ENCODE measurements around the gene KLHL40. TPM values are rescaled to one million over a fixed set of nuclear protein-coding genes. Genes with fewer than 3 reads are reported as not detected.
A peak's percentile ranks its signal among the peaks of the same experiment; 100 is the strongest.

Gene KLHL40
- total and polyA plus RNA-seq, 9 donors, result 86.0 to 176 (median 124) TPM

DNA sequence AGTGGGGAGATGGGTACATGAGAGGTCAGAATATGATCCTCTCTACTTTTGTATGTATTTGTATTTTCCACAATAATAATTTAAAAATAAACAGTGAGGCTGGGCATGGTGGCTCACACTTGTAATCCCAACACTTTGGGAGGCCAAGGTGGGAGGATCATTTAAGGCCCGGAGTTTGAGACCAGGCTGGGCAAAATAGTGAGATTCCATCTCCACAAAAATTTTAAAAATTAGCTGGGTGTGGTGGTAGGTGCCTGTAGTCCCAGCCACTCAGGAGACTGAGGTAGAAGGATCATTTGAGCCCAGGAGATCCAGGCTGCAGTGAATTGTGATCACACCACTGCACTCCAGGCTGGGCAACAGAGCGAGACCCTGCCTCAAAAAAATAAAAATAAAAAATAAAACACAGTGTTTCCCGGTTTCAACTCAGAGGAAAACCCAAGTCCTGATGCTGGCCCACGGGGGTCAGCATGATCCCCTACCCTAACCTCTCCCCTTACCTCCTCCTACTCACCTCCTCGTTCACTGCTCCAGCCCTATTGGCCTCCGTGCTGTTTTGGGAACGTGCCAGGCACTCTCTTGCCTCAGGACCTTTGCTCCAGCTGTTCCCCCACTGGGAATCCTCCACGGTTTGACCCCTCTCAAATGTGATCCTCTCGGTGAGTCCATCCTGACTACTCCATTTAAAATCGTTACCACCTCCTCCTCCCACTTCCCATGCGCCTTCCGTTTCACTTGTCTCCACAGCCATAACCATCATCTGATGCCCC is 2.9 kb upstream of the KLHL40 start:
- DNase-seq, result no peak
- peak overlapping the region; percentile 73 for H3K27ac ChIP-seq (ENCODE audit: low read length)
- H3K4me1 ChIP-seq (ENCODE audit: control insufficient read depth, insufficient read depth, low read length), result peaks cover 25% of the 10 kb centered on the region
- peaks cover 11% of the 10 kb centered on the region for H3K27me3 ChIP-seq (ENCODE audit: control insufficient read depth, insufficient read depth, low read length)
- no peaks in the 10 kb centered on the region for H3K9me3 ChIP-seq (replicated peaks; ENCODE audit: control insufficient read depth, low read depth, low read length)
- H3K4me3 ChIP-seq (ENCODE audit: low read length), result no peak overlapping the region
- WGBS (ENCODE audit: insufficient coverage), result 66% methylated on average over 10 of the region's 12 CpGs
- H3K36me3 ChIP-seq (ENCODE audit: control insufficient read depth, insufficient read depth, low read length), result no peaks in the 10 kb centered on the region

DNA sequence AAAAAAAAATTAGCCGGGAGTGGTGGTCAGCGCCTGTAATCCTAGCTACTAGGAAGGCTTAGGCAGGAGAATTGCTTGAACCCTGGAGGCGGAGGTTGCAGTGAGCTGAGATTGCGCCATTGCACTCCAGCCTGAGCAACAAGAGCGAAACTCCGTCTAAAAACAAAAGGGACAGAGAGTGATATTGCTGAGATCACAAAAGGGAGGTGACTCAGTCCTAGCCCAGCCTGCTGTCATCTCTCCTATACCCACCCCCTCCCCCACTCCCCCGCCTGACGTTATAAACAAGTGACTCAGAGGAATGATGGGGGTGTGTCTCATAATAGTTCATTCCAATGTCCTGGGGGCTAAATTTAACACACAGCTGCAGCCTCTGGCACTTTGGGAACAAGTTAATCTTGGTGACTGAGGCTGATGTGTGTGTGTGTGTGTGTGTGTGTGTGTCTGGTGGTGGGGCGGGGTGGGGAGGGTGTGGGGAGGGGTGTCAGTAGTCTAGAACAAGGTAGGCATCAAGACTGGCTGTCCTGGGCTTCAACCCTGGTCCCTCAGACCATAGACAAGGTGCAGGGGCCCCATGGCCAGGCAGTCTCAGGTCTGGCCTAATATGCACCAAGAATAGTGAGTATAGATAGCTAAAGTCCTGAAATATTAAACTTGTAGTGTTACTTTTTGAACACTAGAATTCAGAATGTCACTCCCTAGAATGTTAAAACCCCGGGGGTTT is 1.3 kb upstream of the KLHL40 start:
- Histone ChIP-seq H3K27me3 (ENCODE audit: control insufficient read depth, insufficient read depth, low read length) (peaks cover 11% of the 10 kb centered on the region), H3K4me1 (ENCODE audit: control insufficient read depth, insufficient read depth, low read length) (peaks cover 26% of the 10 kb centered on the region)
- peak; percentile 87 for DNase-seq

GRCh38 chr3:42684632-42685362 is 540 bp upstream of the KLHL40 start:
- WGBS (ENCODE audit: insufficient coverage), result 86% methylated on average over 4 of the region's 7 CpGs
- Histone ChIP-seq H3K4me1 (ENCODE audit: control insufficient read depth, insufficient read depth, low read length) (peaks cover 31% of the 10 kb centered on the region), H3K4me3 (ENCODE audit: low read length) (no peak overlapping the region), H3K27me3 (ENCODE audit: control insufficient read depth, insufficient read depth, low read length) (peaks cover 11% of the 10 kb centered on the region), H3K36me3 (ENCODE audit: control insufficient read depth, insufficient read depth, low read length) (peaks cover 10% of the 10 kb centered on the region), H3K27ac (ENCODE audit: low read length) (peak overlapping the region; percentile 84), H3K9me3 (replicated peaks; ENCODE audit: control insufficient read depth, low read depth, low read length) (no peaks in the 10 kb centered on the region)
- DNase-seq, result no peak

More for the DNA sequence above, 1.3 kb upstream of the KLHL40 start:
- Histone ChIP-seq H3K27ac (ENCODE audit: low read length) (peak overlapping the region; percentile 84), H3K9me3 (replicated peaks; ENCODE audit: control insufficient read depth, low read depth, low read length) (no peaks in the 10 kb centered on the region), H3K4me3 (ENCODE audit: low read length) (no peak overlapping the region), H3K36me3 (ENCODE audit: control insufficient read depth, insufficient read depth, low read length) (peaks cover 4% of the 10 kb centered on the region)
- 79% methylated on average over 3 of the region's 10 CpGs for WGBS (ENCODE audit: insufficient coverage)

GRCh38 chr3:42685891-42686820 is 819 bp downstream of the KLHL40 start:
- H3K27me3 ChIP-seq (ENCODE audit: control insufficient read depth, insufficient read depth, low read length), result peaks cover 11% of the 10 kb centered on the region
- H3K4me1 ChIP-seq (ENCODE audit: control insufficient read depth, insufficient read depth, low read length), result peaks cover 33% of the 10 kb centered on the region
- DNase-seq, result no peak
- H3K4me3 ChIP-seq (ENCODE audit: low read length), result peak overlapping the region; percentile 48
- H3K9me3 ChIP-seq (replicated peaks; ENCODE audit: control insufficient read depth, low read depth, low read length), result no peaks in the 10 kb centered on the region
- peaks cover 12% of the 10 kb centered on the region for H3K36me3 ChIP-seq (ENCODE audit: control insufficient read depth, insufficient read depth, low read length)
- peak overlapping the region; percentile 87 for H3K27ac ChIP-seq (ENCODE audit: low read length)
- WGBS (ENCODE audit: insufficient coverage), result 29% methylated on average over 79 of the region's 80 CpGs

DNA sequence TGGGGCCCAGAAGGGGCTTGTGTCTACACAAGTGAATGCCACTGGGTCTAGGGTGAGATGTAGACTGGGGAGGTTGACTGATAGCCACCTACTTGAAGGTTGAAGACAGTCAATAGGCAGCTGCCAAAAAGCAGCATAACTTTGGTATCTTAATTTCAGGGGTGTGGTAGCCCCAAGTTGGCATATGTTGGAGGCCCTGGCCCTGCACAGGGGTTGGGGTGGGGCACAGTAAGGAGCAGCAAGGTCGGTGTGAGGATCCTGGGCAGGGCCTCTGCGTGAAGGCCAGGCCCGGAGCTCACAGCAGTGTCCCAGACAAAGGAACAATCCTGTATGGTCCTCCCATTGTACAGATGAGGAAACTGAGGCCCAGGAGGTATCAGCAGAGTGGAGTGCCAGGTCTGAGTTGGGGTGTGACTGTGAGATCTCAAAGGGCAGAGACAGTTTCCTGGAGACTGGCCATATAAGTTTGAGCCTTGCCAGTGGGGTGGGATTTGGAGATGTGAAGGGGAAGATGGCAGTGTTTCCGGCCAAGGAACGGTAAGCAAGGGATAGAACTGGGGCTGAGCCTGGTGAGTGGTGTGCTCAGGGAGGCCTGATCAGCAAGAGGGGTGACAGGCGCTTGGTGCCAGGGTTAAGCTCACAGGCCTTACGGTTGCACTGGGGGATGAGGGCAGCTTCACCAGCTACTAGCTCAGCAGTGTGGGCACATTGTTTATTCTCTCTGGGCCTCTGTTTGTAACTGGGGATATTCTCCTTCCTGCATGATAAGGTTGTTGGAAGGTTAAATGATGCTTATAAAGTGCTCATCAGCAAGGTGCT is 1.7 kb downstream of the KLHL40 start:
- Histone ChIP-seq H3K36me3 (ENCODE audit: control insufficient read depth, insufficient read depth, low read length) (peaks cover 14% of the 10 kb centered on the region), H3K4me1 (ENCODE audit: control insufficient read depth, insufficient read depth, low read length) (peaks cover 33% of the 10 kb centered on the region), H3K27me3 (ENCODE audit: control insufficient read depth, insufficient read depth, low read length) (peaks cover 11% of the 10 kb centered on the region), H3K27ac (ENCODE audit: low read length) (peak overlapping the region; percentile 51), H3K4me3 (ENCODE audit: low read length) (peak overlapping the region; percentile 48), H3K9me3 (replicated peaks; ENCODE audit: control insufficient read depth, low read depth, low read length) (no peaks in the 10 kb centered on the region)
- DNase-seq, result no peak
- 83% methylated on average over 7 of the region's 7 CpGs for WGBS (ENCODE audit: insufficient coverage)

DNA sequence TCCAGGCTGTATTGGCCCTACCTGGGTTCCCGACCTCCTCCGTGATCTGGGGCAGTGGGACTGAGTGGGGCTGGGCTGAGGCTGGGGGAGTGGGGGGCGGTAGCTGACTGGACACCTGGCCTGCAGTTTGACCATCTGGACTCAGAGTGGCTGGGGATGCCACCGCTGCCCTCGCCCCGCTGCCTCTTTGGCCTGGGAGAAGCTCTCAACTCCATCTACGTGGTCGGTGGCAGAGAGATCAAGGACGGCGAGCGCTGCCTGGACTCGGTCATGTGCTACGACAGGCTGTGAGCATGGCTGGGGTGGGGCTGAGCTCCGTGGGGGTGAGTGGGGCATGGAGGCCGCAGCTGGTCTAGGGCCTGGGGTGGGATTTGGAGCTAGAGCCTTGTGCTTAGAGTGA is 2.7 kb downstream of the KLHL40 start:
- 77% methylated on average over 15 of the region's 15 CpGs for WGBS (ENCODE audit: insufficient coverage)

GRCh38 chr3:42688487-42689420 is 3.4 kb downstream of the KLHL40 start:
- no peak for DNase-seq
- Histone ChIP-seq H3K27me3 (ENCODE audit: control insufficient read depth, insufficient read depth, low read length) (peaks cover 11% of the 10 kb centered on the region), H3K9me3 (replicated peaks; ENCODE audit: control insufficient read depth, low read depth, low read length) (no peaks in the 10 kb centered on the region), H3K36me3 (ENCODE audit: control insufficient read depth, insufficient read depth, low read length) (peaks cover 23% of the 10 kb centered on the region), H3K4me3 (ENCODE audit: low read length) (peak overlapping the region; percentile 48), H3K4me1 (ENCODE audit: control insufficient read depth, insufficient read depth, low read length) (peaks cover 24% of the 10 kb centered on the region), H3K27ac (ENCODE audit: low read length) (no peak overlapping the region)
- WGBS (ENCODE audit: insufficient coverage), result 80% methylated on average over 15 of the region's 22 CpGs

More for the DNA sequence above, 2.7 kb downstream of the KLHL40 start:
- Histone ChIP-seq H3K9me3 (replicated peaks; ENCODE audit: control insufficient read depth, low read depth, low read length) (no peaks in the 10 kb centered on the region), H3K4me1 (ENCODE audit: control insufficient read depth, insufficient read depth, low read length) (peaks cover 28% of the 10 kb centered on the region), H3K4me3 (ENCODE audit: low read length) (peak overlapping the region; percentile 48), H3K27ac (ENCODE audit: low read length) (no peak overlapping the region), H3K27me3 (ENCODE audit: control insufficient read depth, insufficient read depth, low read length) (peaks cover 11% of the 10 kb centered on the region), H3K36me3 (ENCODE audit: control insufficient read depth, insufficient read depth, low read length) (peaks cover 23% of the 10 kb centered on the region)
- DNase-seq, result no peak

- Histone ChIP-seq H3K27ac (ENCODE audit: low read length) (no peak overlapping the region), H3K36me3 (ENCODE audit: control insufficient read depth, insufficient read depth, low read length) (peaks cover 23% of the 10 kb centered on the region), H3K4me1 (ENCODE audit: control insufficient read depth, insufficient read depth, low read length) (peaks cover 21% of the 10 kb centered on the region), H3K4me3 (ENCODE audit: low read length) (peak overlapping the region; percentile 48), H3K9me3 (replicated peaks; ENCODE audit: control insufficient read depth, low read depth, low read length) (no peaks in the 10 kb centered on the region), H3K27me3 (ENCODE audit: control insufficient read depth, insufficient read depth, low read length) (peaks cover 11% of the 10 kb centered on the region)
- 48% methylated on average over 9 of the region's 9 CpGs for WGBS (ENCODE audit: insufficient coverage)
- DNase-seq, result no peak
Measured at GRCh38 chr3:42689421-42690014, 4.2 kb downstream of the KLHL40 start.
